Stimulated activated CD8-positive, alpha-beta memory T cell treated with anti-CD3 and anti-CD28 coated beads, Interleukin-2, amount 100 ng/mL, for 1 hour (primary cell): ENCODE data around the gene MTRF1.

Experiments
- DNase-seq, 2 donors: peaks; one replicate each; pipeline ENCODE4 v3.0.0-alpha.2; 2020; ENCODE audit warnings: low read depth in 2 of 2

The MTRF1 gene

GRCh38 chr13:41263261-41263971 lies at the start of gene MTRF1:
Gene MTRF1, minus strand, starts transcription at chr13:41263576. Its CDS starts 2,669 bp downstream, at chr13:41260907.
- DNase-seq: peak; percentile 51 to 70

GRCh38 chr13:41313117-41313516 lies 49.7 kb upstream of the MTRF1 start:
- DNase-seq: no peak

GRCh38 chr13:41312176-41312500 lies 48.8 kb upstream of the MTRF1 start:
- no peak for DNase-seq

- DNase-seq: peak; percentile 14 to 35
Measured at GRCh38 chr13:41311406-41312175, 48.2 kb upstream of the MTRF1 start.

- peak; percentile 90 for DNase-seq
Measured at GRCh38 chr13:41310963-41311405, 47.6 kb upstream of the MTRF1 start, which contains the start of gene NAA16. Gene NAA16, plus strand, starts transcription at chr13:41311267. Its CDS starts 262 bp downstream, at chr13:41311529.

- DNase-seq: no peak
Measured at GRCh38 chr13:41307884-41308640, 44.7 kb upstream of the MTRF1 start.

- no peak for DNase-seq
Measured at GRCh38 chr13:41306271-41307145, 43.1 kb upstream of the MTRF1 start.

GRCh38 chr13:41304551-41304950 lies 41.2 kb upstream of the MTRF1 start:
- DNase-seq: no peak

GRCh38 chr13:41302743-41303142 lies 39.4 kb upstream of the MTRF1 start:
- DNase-seq: no peak

- no peak for DNase-seq
Measured at GRCh38 chr13:41299316-41300094, 36.1 kb upstream of the MTRF1 start.

- no peak for DNase-seq
Measured at GRCh38 chr13:41296879-41297646, 33.7 kb upstream of the MTRF1 start.

GRCh38 chr13:41295973-41296372 lies 32.6 kb upstream of the MTRF1 start:
- no peak for DNase-seq

GRCh38 chr13:41294914-41295313 lies 31.5 kb upstream of the MTRF1 start:
- DNase-seq: no peak

GRCh38 chr13:41293272-41293671 lies 29.9 kb upstream of the MTRF1 start:
- no peak for DNase-seq

- DNase-seq: no peak
Measured at GRCh38 chr13:41291246-41291645, 27.9 kb upstream of the MTRF1 start.

- no peak for DNase-seq
Measured at GRCh38 chr13:41289463-41289881, 26.1 kb upstream of the MTRF1 start.

- no peak for DNase-seq
Measured at GRCh38 chr13:41286370-41286769, 23.0 kb upstream of the MTRF1 start.

- DNase-seq: no peak
Measured at GRCh38 chr13:41284512-41285288, 21.3 kb upstream of the MTRF1 start.

- no peak for DNase-seq
Measured at GRCh38 chr13:41282129-41282571, 18.8 kb upstream of the MTRF1 start.
